Hepatocyte (in vitro differentiated cells): Measurements from ENCODE around the gene CLEC18A. TPM values are rescaled to one million over a fixed set of nuclear protein-coding genes. Genes with fewer than 3 reads are reported as not detected.

Source experiments
- DNase-seq: peaks from one replicate; pipeline ENCODE4 v3.0.0-alpha.2; 2016; ENCODE audit warnings: low spot score
- H2AFZ ChIP-seq: fragments of 200-600 bp; sonication (generic); 2 replicates; pipeline ENCODE4 v1.6.0; 2016; ENCODE audit warnings: antibody characterized with exemption, mild to moderate bottlenecking
- H3K27ac ChIP-seq: fragments of 200-600 bp; sonication (generic); 2 replicates; pipeline ENCODE4 v1.5.1; 2016; ENCODE audit warnings: mild to moderate bottlenecking
- H3K27me3 ChIP-seq: fragments of 200-600 bp; sonication (generic); 2 replicates; pipeline ENCODE4 v1.6.1; 2016
- H3K36me3 ChIP-seq: fragments of 200-600 bp; sonication (generic); replicated peaks from 2 replicates; pipeline ENCODE4 v1.5.1; 2016; ENCODE audit warnings: low read depth; ENCODE audit not compliant: insufficient read depth
- H3K4me1 ChIP-seq: fragments of 200-600 bp; sonication (generic); 2 replicates; pipeline ENCODE4 v1.5.1; 2016; ENCODE audit warnings: mild to moderate bottlenecking, moderate library complexity; ENCODE audit not compliant: insufficient read depth
- H3K4me2 ChIP-seq: fragments of 200-600 bp; sonication (generic); 2 replicates; pipeline ENCODE4 v1.6.0; 2016
- H3K4me3 ChIP-seq: fragments of 200-600 bp; sonication (generic); 2 replicates; pipeline ENCODE4 v1.5.1; 2016; ENCODE audit warnings: mild to moderate bottlenecking
- H3K79me2 ChIP-seq: fragments of 200-600 bp; sonication (generic); 2 replicates; pipeline ENCODE4 v1.6.0; 2017; ENCODE audit warnings: mild to moderate bottlenecking
- H3K9me2 ChIP-seq: fragments of 200-600 bp; sonication (generic); replicated peaks from 2 replicates; pipeline ENCODE4 v1.6.0; 2017; ENCODE audit warnings: mild to moderate bottlenecking; ENCODE audit not compliant: insufficient read depth
- H3K9me3 ChIP-seq: fragments of 200-600 bp; sonication (generic); 2 replicates; pipeline ENCODE4 v1.5.1; 2016; ENCODE audit warnings: low read depth, mild to moderate bottlenecking
- H4K20me1 ChIP-seq: fragments of 200-600 bp; sonication (generic); 2 replicates; pipeline ENCODE4 v1.6.0; 2016; ENCODE audit warnings: mild to moderate bottlenecking; ENCODE audit not compliant: insufficient read depth, poor library complexity, severe bottlenecking
- CTCF ChIP-seq: fragments of 200-600 bp; sonication (generic); IDR thresholded peaks from 2 replicates; pipeline ENCODE4 v1.5.1; 2016; ENCODE audit warnings: antibody characterized with exemption, mild to moderate bottlenecking; ENCODE audit not compliant: poor library complexity
- EZH2 ChIP-seq: fragments of 200-600 bp; sonication (generic); IDR thresholded peaks from 2 replicates; pipeline ENCODE4 v1.6.1; 2016; ENCODE audit warnings: antibody characterized with exemption, mild to moderate bottlenecking, borderline replicate concordance
- EZH2phosphoT487 ChIP-seq: fragments of 200-600 bp; sonication (generic); IDR thresholded peaks from one replicate; pipeline ENCODE4 v1.6.1; 2018; ENCODE audit warnings: antibody characterized with exemption, mild to moderate bottlenecking, low read depth, moderate library complexity; ENCODE audit not compliant: unreplicated experiment, severe bottlenecking
- WGBS: methylation state at CpG from one replicate; pipeline ENCODE4 v1.1.6; 2016; ENCODE audit warnings: low lambda C conversion rate; ENCODE audit errors: missing lambda C conversion rate; 5-methylcytosine and 5-hydroxymethylcytosine counted together
- polyA plus RNA-seq: library from polyadenylated mRNA; unstranded; fragments of >200 nt; fragmentation: Nextera tagmentation; extraction: Ambion mirVana; gene quantifications from 2 replicates; pipeline ENCODE4 v1.2.1, GENCODE V29; 2016
- total RNA-seq: library from RNA; depleted of rRNA; stranded (reverse); fragments of >200 nt; gene quantifications from 2 replicates; pipeline ENCODE4 v1.2.3, GENCODE V29; 2014

Gene CLEC18A
- total and polyA plus RNA-seq, 2 experiments from 2014 or later, result 0.37 to 1.9 TPM

GRCh38 chr16:69924041-69924775 lies 26.9 kb upstream of the CLEC18A start:
- H3K27me3 ChIP-seq, result no peaks in the 10 kb centered on the region
- H4K20me1 ChIP-seq, result no peaks in the 10 kb centered on the region
- H3K9me2 ChIP-seq, result no peaks in the 10 kb centered on the region
- TF ChIP-seq EZH2phosphoT487, result no peak
- TF ChIP-seq CTCF, result no peak
- TF ChIP-seq EZH2, result no peak
- peaks cover 20% of the 10 kb centered on the region for H3K4me1 ChIP-seq
- WGBS, result 83% methylated on average over 11 of the region's 11 CpGs
- H3K27ac ChIP-seq, result peak overlapping the region; percentile 43
- H3K79me2 ChIP-seq, result no peaks in the 10 kb centered on the region
- H3K9me3 ChIP-seq, result no peaks in the 10 kb centered on the region
- H3K36me3 ChIP-seq, result no peaks in the 10 kb centered on the region
- DNase-seq, result no peak
- no peak overlapping the region for H3K4me3 ChIP-seq
- H3K4me2 ChIP-seq, result no peak overlapping the region
- H2AFZ ChIP-seq, result no peak overlapping the region

GRCh38 chr16:69924777-69925191 lies 26.4 kb upstream of the CLEC18A start:
- WGBS, result 77% methylated on average over 17 of the region's 19 CpGs
- H3K4me2 ChIP-seq, result no peak overlapping the region
- no peaks in the 10 kb centered on the region for H3K36me3 ChIP-seq
- no peaks in the 10 kb centered on the region for H4K20me1 ChIP-seq
- H3K79me2 ChIP-seq, result no peaks in the 10 kb centered on the region
- no peaks in the 10 kb centered on the region for H3K27me3 ChIP-seq
- peak overlapping the region; percentile 86 for H3K27ac ChIP-seq
- TF ChIP-seq EZH2phosphoT487, result no peak
- no peak for TF ChIP-seq CTCF
- TF ChIP-seq EZH2, result no peak
- H2AFZ ChIP-seq, result no peak overlapping the region
- no peaks in the 10 kb centered on the region for H3K9me3 ChIP-seq
- peaks cover 20% of the 10 kb centered on the region for H3K4me1 ChIP-seq
- no peak overlapping the region for H3K4me3 ChIP-seq
- no peaks in the 10 kb centered on the region for H3K9me2 ChIP-seq
- DNase-seq, result peak; percentile 51

GRCh38 chr16:69925311-69925710 lies 25.8 kb upstream of the CLEC18A start:
- Histone ChIP-seq H3K9me2 (no peaks in the 10 kb centered on the region), H3K79me2 (no peaks in the 10 kb centered on the region), H3K4me2 (no peak overlapping the region), H3K36me3 (no peaks in the 10 kb centered on the region), H3K4me3 (no peak overlapping the region), H3K9me3 (no peaks in the 10 kb centered on the region), H4K20me1 (no peaks in the 10 kb centered on the region), H3K27ac (peak overlapping the region; percentile 86), H3K27me3 (no peaks in the 10 kb centered on the region), H3K4me1 (peaks cover 25% of the 10 kb centered on the region), H2AFZ (no peak overlapping the region)
- WGBS, result 92% methylated on average over 8 of the region's 8 CpGs
- TF ChIP-seq CTCF, result no peak
- no peak for TF ChIP-seq EZH2phosphoT487
- TF ChIP-seq EZH2, result no peak
- no peak for DNase-seq
